ENCODE measurements around the gene THBD. TPM values are rescaled to one million over a fixed set of nuclear protein-coding genes. Genes with fewer than 3 reads are reported as not detected.

Gene THBD
- polyA plus RNA-seq, 1 donor = 9.9 TPM

- DNase-seq = no peak
Measured at GRCh38 chr20:23009636-23010035, 39.8 kb downstream of the THBD start.

GRCh38 chr20:23008667-23009066 lies 40.8 kb downstream of the THBD start:
- no peak for DNase-seq

GRCh38 chr20:23007886-23008655 lies 41.4 kb downstream of the THBD start:
- DNase-seq = no peak

GRCh38 chr20:23007462-23007861 lies 42.0 kb downstream of the THBD start:
- DNase-seq = no peak

- no peak for DNase-seq
Measured at GRCh38 chr20:23005776-23006175, 43.7 kb downstream of the THBD start.

GRCh38 chr20:23003881-23004460 lies 45.5 kb downstream of the THBD start:
- DNase-seq = no peak

GRCh38 chr20:23003077-23003635 lies 46.3 kb downstream of the THBD start:
- DNase-seq = no peak

GRCh38 chr20:23002276-23002675 lies 47.2 kb downstream of the THBD start:
- DNase-seq = no peak

GRCh38 chr20:23000232-23000947 lies 49.1 kb downstream of the THBD start:
- DNase-seq = no peak

- DNase-seq = no peak
Measured at GRCh38 chr20:22999756-23000155, 49.7 kb downstream of the THBD start.

GRCh38 chr20:22998476-22998875 lies 51.0 kb downstream of the THBD start:
- DNase-seq = no peak

- DNase-seq = no peak
Measured at GRCh38 chr20:22995923-22996322, 53.5 kb downstream of the THBD start.

Other genes with a start within 250 kb of the THBD start
- gene SSTR4, start 14.4 kb downstream of the THBD start, polyA plus RNA-seq (ENCODE audit: insufficient read length) = not detected
- 66.7 TPM for gene CD93, start 36.7 kb upstream of the THBD start, polyA plus RNA-seq (ENCODE audit: insufficient read length)